ENCODE data around the gene KIF6. TPM values are rescaled to one million over a fixed set of nuclear protein-coding genes. Genes with fewer than 3 reads are reported as not detected.

KIF6 gene
- total RNA-seq, 1 donor from 2014 or later: 2.7 TPM

DNA sequence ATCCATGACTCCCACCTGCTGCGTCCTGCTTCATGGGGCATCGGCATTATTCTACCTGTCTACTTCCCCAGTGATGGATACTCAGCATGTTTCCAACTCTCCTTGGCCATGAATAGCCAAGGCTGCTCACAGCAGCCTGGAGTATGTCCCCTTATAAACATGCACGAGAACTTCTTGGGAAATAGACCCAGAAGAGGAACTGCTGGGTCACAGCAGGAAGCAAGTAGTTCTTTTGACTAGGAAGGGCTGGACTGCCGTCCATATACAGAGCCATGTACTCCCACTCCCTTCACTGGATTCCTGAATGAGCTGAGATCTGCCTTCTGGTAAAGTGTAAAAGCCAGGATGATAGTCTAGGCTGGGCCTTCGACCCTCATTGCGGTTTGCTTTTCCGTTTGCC, 296.4 kb downstream of the KIF6 start:
- H3K4me3 ChIP-seq: no peak overlapping the region
- H3K9ac ChIP-seq: no peak overlapping the region
- H3K9me3 ChIP-seq (ENCODE audit: low read depth): no peaks in the 10 kb centered on the region
- no peak overlapping the region for H3K27ac Mint-ChIP-seq
- no peak overlapping the region for H3K27ac ChIP-seq
- no peaks in the 10 kb centered on the region for H3K27me3 ChIP-seq
- H3K4me1 Mint-ChIP-seq: peaks cover 30% of the 10 kb centered on the region
- no peaks in the 10 kb centered on the region for H3K9me3 Mint-ChIP-seq
- H3K36me3 ChIP-seq: no peaks in the 10 kb centered on the region
- H3K36me3 Mint-ChIP-seq: no peaks in the 10 kb centered on the region
- H3K4me3 Mint-ChIP-seq: no peak overlapping the region
- H3F3A ChIP-seq (ENCODE audit: low read depth): no peaks in the 10 kb centered on the region
- TF ChIP-seq EZH2phosphoT487 (IDR thresholded peaks at IDR 0.05) (no peak), EZH2 (IDR thresholded peaks at IDR 0.05) (no peak)
- TF ChIP-seq, protein P1, sequence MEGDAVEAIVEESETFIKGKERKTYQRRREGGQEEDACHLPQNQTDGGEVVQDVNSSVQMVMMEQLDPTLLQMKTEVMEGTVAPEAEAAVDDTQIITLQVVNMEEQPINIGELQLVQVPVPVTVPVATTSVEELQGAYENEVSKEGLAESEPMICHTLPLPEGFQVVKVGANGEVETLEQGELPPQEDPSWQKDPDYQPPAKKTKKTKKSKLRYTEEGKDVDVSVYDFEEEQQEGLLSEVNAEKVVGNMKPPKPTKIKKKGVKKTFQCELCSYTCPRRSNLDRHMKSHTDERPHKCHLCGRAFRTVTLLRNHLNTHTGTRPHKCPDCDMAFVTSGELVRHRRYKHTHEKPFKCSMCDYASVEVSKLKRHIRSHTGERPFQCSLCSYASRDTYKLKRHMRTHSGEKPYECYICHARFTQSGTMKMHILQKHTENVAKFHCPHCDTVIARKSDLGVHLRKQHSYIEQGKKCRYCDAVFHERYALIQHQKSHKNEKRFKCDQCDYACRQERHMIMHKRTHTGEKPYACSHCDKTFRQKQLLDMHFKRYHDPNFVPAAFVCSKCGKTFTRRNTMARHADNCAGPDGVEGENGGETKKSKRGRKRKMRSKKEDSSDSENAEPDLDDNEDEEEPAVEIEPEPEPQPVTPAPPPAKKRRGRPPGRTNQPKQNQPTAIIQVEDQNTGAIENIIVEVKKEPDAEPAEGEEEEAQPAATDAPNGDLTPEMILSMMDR (IDR thresholded peaks at IDR 0.05): no peak
- no peaks in the 10 kb centered on the region for H3K4me1 ChIP-seq
- H2AFZ ChIP-seq (replicated peaks): no peak overlapping the region
- H3K4me2 ChIP-seq: no peak overlapping the region
- H3K79me2 ChIP-seq (ENCODE audit: low read depth): no peaks in the 10 kb centered on the region
- peaks cover 5% of the 10 kb centered on the region for H3K27me3 Mint-ChIP-seq (ENCODE audit: insufficient read depth, low read depth)
- no peak for DNase-seq (ENCODE audit: low spot score)
- no peaks in the 10 kb centered on the region for H4K20me1 ChIP-seq (ENCODE audit: low read depth)

DNA sequence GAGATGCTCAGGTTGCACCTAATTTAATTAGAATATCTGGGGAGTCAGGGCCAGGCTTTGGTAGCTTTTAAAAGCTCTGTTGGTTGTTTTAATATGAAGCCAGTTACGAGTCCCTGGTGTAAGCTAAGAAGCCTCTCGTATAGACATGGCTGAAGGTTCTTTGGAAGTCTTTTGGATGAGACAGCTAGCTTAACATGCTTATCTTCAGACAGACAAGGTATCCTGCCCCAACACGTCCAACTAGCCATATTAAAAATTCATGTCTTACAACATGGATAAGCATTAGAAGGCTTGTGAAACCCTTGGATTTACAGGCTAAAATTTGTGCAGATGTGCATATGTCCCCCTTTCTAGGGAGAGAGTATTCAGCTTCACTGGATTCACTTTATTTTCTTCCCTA, 297.1 kb downstream of the KIF6 start:
- Histone ChIP-seq H3K4me3 (no peak overlapping the region), H3K27me3 (no peaks in the 10 kb centered on the region), H3F3A (ENCODE audit: low read depth) (no peaks in the 10 kb centered on the region), H3K9me3 (ENCODE audit: low read depth) (no peaks in the 10 kb centered on the region), H3K4me2 (no peak overlapping the region), H4K20me1 (ENCODE audit: low read depth) (no peaks in the 10 kb centered on the region), H3K27ac (no peak overlapping the region), H3K36me3 (no peaks in the 10 kb centered on the region), H3K9ac (no peak overlapping the region), H3K79me2 (ENCODE audit: low read depth) (no peaks in the 10 kb centered on the region), H2AFZ (replicated peaks) (no peak overlapping the region), H3K4me1 (no peaks in the 10 kb centered on the region)
- H3K4me1 Mint-ChIP-seq: peaks cover 30% of the 10 kb centered on the region
- TF ChIP-seq, protein P1 (IDR thresholded peaks at IDR 0.05): no peak
- TF ChIP-seq EZH2 (IDR thresholded peaks at IDR 0.05): no peak
- TF ChIP-seq EZH2phosphoT487 (IDR thresholded peaks at IDR 0.05): no peak
- H3K36me3 Mint-ChIP-seq: no peaks in the 10 kb centered on the region
- no peaks in the 10 kb centered on the region for H3K9me3 Mint-ChIP-seq
- H3K4me3 Mint-ChIP-seq: no peak overlapping the region
- DNase-seq (ENCODE audit: low spot score): no peak
- peaks cover 5% of the 10 kb centered on the region for H3K27me3 Mint-ChIP-seq (ENCODE audit: insufficient read depth, low read depth)
- no peak overlapping the region for H3K27ac Mint-ChIP-seq

DNA sequence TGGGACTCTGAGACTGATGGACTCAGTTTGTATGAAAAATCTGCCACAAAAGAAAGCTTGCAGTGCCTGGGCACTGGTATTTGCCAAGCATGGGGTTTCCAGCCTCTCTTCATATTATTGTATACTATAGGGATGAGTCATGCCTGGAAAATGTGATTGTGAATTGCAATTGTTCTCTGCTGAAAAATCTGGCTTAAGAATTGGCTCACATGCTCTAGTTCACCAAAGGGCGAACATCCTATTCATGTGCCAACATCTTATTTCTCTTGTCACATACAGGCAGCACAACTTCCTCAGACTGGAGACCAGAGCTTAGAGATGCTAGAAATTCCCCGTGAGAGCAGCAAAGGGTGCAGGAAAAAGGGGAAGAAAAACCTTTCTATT, 299.1 kb downstream of the KIF6 start:
- H3K9ac ChIP-seq: no peak overlapping the region
- H3K4me1 ChIP-seq: no peaks in the 10 kb centered on the region
- no peaks in the 10 kb centered on the region for H4K20me1 ChIP-seq (ENCODE audit: low read depth)
- Mint-ChIP-seq H3K36me3 (no peaks in the 10 kb centered on the region), H3K27ac (peak overlapping the region; percentile 23), H3K4me1 (peaks cover 19% of the 10 kb centered on the region), H3K9me3 (no peaks in the 10 kb centered on the region), H3K27me3 (ENCODE audit: insufficient read depth, low read depth) (peaks cover 3% of the 10 kb centered on the region), H3K4me3 (no peak overlapping the region)
- no peak for DNase-seq (ENCODE audit: low spot score)
- no peaks in the 10 kb centered on the region for H3K9me3 ChIP-seq (ENCODE audit: low read depth)
- H3K79me2 ChIP-seq (ENCODE audit: low read depth): no peaks in the 10 kb centered on the region
- no peak overlapping the region for H3K27ac ChIP-seq
- no peaks in the 10 kb centered on the region for H3F3A ChIP-seq (ENCODE audit: low read depth)
- no peaks in the 10 kb centered on the region for H3K36me3 ChIP-seq
- H3K4me3 ChIP-seq: no peak overlapping the region
- no peak overlapping the region for H3K4me2 ChIP-seq
- no peaks in the 10 kb centered on the region for H3K27me3 ChIP-seq
- H2AFZ ChIP-seq (replicated peaks): no peak overlapping the region
- no peak for TF ChIP-seq EZH2phosphoT487 (IDR thresholded peaks at IDR 0.05)
- no peak for TF ChIP-seq EZH2 (IDR thresholded peaks at IDR 0.05)
- TF ChIP-seq, protein P1 (IDR thresholded peaks at IDR 0.05): no peak

Measured in neural progenitor cell (in vitro differentiated cells).